ENCODE measurements around the gene VSTM2B. TPM values are rescaled to one million over a fixed set of nuclear protein-coding genes. Genes with fewer than 3 reads are reported as not detected.
"Not testable (repeated sequence)": the region's sequence is repeated elsewhere in the genome, so short reads cannot be mapped to it uniquely, and the experiment has no call there.

The VSTM2B gene
- polyA plus RNA-seq, 4 donors, result 0.19 to 0.65 (median 0.45) TPM

DNA sequence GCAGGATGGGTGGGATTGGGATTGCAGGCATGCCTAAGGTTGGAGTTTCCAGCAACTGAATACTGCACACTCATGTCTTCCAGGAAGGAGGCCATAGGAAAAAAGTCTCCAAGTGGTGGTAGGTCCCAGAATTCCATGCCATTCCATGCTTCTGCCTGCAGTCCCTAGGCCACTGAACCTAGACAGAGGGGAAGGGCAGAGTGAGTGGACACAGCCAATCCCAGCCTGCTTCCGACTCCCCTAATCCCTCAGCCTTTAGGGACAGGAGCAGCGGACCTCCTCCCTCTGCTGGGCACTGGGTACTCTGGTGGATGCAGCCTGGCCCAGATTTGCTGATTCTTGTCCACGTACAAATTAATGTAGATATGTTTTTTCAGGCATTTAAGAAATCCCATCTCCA is 17.0 kb downstream of the VSTM2B start:
- DNase-seq (ENCODE audit: low read depth in 4 of 4, low spot score in 3 of 4), result no peak

DNA sequence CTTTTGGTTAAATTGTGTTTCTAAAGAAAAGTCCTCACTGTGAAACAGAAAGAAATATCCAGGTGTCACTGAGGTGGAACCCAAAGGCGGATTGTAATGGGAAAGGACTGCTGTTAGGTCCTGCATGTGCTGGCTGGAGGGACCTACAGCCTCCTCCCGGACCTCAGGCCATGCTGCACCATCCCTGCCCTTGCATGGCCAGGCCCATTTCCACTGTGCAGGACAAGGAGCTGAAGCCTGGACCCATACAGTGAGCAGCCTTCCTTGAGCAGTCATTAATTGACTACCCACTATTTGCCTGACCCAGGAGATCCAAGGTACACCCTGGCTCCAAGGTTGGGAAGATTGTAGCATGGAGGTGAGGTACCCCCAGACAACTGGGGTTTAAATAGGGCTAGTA is 17.6 kb downstream of the VSTM2B start:
- no peak for DNase-seq (ENCODE audit: low read depth in 4 of 4, low spot score in 3 of 4)

DNA sequence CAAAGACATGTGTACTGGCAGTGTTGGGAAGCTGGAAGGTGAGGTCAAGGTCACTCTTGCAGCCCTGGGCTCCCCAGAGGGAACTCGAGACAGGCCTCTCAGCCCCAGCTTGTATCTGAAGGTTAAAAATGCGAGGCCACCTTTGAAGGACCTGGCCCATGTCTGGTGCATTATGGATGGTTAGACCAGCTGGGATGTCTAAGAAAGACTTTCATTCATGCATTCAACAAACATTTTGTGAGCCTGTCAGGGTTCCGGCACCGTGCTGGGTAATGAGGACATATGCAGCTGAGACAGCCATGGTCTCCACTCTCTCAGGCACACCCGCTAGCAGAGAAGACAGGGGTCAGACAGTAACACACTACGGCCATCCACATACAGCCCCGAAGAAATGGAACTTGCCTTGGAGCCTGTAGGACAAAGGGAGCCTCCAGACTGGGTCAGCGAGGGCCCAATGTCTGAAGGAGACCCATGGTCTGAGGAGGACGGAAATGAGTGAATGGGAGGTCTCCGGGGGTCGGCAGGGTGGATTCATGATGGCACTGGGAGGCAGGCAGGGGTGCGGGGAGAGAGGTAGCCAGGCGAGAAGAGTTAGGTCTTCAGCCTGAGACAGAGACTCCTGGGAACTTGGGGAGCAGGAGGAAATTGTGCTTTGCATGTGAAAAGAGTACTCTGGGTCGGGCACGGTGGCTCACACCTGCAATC is 19.0 kb downstream of the VSTM2B start:
- no peak for DNase-seq (ENCODE audit: low read depth in 4 of 4, low spot score in 3 of 4)

DNA sequence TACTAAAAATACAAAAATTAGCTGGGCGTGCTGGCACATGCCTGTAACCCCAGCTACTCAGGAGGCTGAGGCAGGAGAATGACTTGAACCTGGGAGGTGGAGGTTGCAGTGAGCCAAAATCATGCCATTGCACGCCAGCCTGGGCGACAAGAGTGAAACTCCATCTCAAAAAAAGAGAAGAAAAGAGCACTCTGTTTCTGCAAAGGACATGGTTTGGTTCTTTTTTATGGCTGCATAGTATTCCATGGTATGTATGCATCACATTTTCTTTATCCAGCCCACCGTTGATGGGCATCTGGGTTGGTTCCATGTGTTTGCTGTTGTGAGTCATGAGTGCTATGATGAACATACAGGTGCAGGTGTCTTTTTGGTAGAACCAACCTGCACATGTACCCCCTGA is 19.7 kb downstream of the VSTM2B start:
- DNase-seq (ENCODE audit: low read depth in 4 of 4, low spot score in 3 of 4), result not testable (repeated sequence)

DNA sequence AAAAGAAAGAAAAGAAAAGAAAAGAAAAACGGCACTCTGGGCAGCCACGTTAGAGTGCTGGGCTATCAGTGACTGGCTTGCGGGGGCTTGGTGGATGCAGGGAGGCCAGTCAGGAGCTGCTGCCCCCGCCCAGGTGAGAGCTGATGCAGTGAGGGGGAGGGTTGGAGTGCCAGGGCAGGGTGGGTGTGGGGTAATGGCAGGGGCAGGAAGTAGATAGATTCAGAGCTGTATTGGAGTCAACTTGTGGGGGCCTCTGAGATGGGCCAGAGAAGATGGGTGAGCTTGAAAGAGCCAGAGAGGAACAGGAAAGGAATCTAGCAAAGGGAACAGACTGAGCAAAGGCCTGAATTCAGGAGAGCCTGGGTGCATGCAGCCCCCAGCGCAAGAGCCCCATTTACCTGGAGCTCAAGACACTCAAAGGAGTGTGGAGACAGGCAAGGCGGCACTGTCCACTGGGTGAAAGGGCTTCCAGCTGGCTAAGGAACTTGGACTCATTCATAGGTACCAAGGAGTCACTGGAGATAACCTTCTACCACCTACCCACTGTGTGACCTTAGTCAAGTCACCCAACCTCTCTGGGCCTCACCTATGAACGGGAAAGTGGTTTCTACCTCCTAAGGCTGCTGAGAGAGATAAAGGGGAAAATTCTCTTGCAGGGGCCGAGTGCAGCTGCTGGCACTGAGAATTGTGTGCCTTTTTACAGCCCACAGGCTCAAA is 20.2 kb downstream of the VSTM2B start:
- no peak for DNase-seq (ENCODE audit: low read depth in 4 of 4, low spot score in 3 of 4)

DNA sequence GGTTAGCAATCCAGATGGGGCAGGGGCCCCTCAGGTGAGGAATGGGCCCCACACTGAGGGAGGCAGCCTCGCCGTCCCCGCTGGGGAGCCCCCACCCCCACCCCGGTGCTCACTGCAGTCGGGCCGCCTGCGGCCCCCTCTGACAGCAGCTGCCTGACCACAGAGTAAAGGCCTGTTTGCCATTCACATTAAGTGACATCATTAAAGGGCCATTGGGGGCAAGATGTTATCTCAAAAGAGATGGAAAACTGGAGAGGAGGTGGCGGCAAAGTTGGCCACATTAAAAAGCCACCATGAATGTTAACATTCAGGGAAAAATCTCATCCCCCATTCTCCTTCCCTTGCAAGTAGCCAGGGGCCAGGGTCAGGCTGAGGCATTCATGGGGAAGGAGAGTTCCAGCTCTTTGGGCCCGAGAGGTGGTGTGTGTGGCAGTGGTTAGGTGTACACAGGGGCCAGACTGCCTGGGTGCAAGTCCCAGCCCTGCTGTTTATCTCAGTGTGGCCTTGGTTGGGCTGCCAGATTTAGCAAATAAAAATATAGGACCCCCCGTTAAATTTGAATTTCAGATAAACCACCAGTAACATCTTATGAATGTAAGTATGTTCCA is 20.9 kb downstream of the VSTM2B start:
- no peak for DNase-seq (ENCODE audit: low read depth in 4 of 4, low spot score in 3 of 4)

DNA sequence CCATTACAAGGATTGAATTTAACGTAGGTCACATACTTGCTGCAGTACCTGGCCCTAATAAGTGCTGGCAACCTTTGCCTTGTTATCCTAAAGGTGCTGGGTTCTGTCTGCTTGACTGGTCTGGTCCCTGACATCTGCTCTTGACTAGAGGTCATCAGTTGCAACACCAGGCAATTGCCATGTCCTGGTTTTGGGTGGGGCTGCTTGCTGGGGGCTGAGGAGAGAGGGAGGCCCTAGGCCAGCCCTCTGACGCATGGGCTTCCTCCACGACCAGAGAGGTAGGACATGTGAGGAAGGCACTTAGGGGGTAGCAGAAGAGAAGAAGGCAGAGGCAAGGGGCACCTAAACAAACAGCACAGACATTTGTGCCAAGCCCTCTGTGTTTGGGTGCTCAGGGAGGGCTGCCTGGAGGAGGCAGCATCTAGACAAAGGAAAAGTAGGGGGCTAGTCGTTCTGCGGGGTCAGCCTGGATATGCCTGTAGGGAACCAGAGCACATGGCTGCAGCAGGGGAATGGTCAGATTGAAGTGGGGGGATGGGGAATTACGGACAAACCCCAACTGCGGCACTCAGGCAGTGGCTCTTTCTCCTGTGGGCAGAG is 21.7 kb downstream of the VSTM2B start:
- DNase-seq (ENCODE audit: low read depth in 4 of 4, low spot score in 3 of 4), result no peak

DNA sequence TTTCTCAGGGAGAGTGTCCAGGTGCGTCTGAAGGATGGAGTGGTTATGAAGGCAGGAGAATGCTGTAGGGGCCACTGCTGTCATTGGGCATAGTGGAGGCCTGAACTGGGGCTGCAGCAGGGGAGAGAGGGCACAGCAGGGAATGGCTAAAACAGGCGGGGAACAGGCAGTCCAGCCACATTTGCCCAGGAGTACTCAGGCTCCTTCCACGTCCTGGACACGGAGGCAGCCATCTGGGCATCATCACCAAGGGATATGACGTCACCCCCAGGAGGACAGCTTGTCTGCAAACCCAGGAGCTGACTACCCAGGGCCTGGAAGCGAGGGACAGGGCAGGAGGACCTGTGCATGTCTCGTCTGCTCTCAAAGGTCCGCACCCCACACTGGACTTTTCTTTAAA is 22.2 kb downstream of the VSTM2B start:
- DNase-seq (ENCODE audit: low read depth in 4 of 4, low spot score in 3 of 4), result no peak

DNA sequence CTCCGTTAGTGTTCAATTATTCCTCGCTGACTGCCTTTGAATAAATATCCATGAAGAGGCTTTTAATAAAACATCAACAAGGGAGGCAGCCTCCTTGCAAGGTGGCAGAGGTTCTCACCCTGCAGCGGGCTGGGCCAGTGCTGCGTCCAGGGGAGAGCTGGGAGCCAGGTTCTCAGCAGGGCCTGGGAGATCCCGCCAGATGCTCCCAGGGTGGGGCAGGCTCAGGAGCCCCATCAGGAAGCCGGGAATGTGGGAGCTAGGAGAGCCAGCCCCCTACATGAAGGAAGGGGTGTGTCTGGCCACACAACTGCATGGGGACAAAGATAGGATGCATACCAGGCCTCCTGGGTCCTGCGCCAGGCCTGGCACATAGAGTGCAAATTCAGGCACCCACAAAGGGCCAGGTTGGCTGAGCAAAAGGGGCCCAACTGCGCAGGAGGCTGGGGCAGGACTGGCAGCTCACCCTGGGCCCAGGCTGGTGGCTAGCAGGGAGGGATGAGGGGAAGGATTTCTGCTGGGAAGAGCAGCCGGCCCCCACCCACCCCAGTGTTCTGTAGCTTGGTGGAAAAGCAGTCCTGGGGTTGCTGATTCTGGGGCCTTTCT is 22.8 kb downstream of the VSTM2B start:
- DNase-seq (ENCODE audit: low read depth in 4 of 4, low spot score in 3 of 4), result no peak

DNA sequence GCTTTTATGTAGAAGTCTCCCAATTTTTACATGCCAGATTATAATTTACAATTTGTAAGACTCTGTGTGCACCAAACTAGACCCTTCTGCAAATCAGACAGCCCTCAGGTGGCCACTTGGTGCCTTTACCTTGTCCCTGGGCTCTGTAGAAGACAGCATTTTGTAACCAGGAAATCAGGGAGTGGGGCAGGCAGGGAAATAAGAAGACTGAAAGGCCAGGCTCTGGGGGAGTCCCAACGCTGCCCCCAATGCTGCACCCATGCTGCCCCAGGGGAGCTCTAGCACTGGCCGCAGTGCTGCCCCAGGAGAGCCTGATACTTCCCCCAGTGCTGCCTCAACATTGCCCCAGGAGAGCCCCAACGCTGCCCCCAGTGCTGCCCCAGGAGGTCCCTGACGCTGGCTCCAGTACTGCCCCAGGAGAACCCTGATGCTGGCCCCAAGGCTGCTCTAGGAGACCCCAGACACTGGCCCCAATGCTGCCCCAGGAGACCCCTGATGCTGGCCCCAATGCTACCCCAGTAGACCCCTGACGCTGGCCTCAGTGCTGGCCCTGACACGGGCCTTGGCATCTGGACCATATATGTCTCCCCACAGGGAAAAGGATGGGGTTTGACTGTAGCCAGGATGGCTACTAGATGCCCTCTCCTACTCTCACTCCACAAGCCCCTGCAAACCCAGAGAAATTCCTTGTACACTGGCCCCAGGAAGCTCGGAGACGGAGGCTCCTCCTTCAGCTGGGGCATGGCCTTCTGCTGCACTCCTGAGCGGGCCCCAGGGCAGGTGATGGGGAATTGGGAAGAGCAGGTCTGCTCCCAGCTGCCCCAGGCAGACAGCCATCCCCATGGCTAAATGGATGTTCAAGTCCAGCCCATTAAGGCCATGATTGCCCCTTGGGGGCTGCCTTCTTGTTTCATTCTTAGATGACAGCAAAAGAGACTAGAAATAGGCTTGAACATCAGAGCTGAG is 23.6 kb downstream of the VSTM2B start:
- DNase-seq (ENCODE audit: low read depth in 4 of 4, low spot score in 3 of 4), result no peak

DNA sequence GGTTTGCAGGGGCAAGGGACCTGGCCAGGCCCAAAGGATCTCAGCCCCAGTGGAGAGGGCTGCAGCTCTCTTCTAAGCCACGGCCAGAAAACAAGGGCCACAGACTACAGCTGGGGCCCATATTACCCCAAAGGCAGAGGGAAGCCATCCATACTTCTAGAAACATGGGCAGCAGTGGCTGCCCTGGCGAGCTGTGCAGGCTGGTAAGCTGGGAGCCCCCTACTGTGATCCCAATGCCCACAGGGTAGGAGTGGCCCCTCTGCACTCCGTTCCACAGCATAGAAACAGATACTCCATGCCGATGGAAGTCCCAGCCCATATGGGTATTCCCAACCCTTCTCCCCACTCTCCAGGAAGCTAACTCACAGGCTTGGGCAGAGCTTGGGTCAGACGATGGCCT is 25.1 kb downstream of the VSTM2B start:
- no peak for DNase-seq (ENCODE audit: low read depth in 4 of 4, low spot score in 3 of 4)

DNA sequence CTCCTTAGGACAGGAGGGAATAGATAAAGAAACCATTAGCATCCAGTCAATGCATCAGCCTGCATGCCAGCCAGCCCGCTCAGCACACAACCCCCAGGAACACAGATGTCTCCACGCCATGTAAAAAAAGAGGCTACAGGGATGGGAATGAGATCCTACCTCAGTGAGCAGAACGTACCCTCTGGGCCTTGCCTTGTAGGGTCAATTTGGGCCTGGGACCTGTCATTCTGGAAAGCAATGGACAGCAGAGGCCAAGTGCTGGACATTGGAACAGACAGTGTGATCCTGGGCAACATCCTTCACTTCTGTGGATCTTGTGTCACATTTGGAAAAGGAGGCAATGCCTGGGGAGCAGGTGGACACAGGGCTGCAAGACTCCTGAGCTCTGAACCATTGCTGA is 26.0 kb downstream of the VSTM2B start:
- DNase-seq (ENCODE audit: low read depth in 4 of 4, low spot score in 3 of 4), result no peak

DNA sequence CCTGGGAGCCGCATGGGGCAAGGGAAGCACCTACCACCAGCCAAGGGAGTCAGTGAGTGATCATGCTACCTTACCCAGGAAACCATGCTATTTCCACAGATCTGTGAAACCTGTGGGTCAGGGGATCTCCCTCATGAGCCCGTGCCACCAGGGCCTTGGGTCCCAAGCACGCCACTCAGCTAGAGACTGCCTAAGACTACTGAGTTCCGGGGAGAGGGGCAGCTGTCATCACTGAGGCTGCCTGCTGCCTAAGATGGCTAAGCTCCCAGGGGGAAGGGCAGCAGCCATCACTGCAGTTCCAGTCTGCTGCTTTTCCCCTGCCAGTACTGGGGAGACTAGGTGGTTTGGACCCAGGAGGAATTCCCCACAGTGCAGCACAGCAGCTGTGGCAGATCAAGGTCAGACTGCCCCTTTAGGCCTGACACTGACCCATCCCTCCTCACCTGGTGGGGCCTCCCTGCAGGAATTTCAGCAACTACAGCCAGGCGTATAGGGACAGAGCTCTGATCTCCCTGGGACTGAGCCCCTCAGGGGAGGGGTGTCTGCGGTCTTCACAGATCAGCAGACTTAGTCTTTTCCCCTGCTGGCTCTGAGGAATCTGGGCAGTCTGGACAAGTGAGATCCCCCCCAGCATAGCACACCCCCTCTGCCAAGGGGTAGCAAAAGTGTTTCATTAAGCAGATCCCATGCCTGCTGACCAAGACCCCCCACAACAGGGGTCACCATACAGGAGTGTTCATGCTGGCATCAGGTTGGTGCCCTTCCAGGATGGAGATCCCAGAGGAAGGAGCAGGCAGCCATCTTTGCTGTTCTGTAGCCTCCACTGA is 26.9 kb downstream of the VSTM2B start:
- no peak for DNase-seq (ENCODE audit: low read depth in 4 of 4, low spot score in 3 of 4)

DNA sequence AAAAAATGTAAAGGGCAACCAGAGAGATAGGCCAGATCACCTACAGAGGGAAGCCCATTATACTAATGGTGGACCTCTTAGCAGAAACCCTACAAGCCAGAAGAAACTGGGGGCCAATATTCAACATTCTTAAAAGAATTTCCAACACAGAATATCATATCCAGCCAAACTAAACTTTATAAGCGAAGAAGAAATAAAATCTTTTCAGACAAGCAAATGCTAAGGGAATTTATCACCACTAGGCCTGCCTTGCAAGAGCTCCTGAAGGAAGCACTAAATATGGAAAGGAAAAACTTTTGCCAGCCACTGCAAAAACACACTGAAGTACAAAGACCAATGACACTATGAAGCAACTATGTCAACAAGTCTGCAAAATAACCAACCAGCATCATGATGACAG is 28.4 kb downstream of the VSTM2B start:
- DNase-seq (ENCODE audit: low read depth in 4 of 4, low spot score in 3 of 4), result no peak

DNA sequence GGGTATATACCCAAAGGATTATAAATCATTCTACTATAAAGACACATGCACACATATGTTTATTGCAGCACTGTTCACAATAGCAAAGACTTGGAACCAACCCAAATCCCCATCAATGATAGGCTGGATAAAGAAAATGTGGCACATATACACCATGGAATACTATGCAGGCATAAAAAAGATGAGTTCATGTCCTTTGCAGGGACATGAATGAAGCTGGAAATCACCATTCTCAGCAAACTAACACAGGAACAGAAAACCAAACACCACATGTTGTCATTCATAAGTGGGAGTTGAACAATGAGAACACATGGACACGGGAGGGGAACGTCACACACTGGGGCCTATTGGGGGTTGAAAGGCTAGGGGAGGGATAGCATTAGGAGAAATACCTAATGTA is 33.3 kb downstream of the VSTM2B start:
- not testable (repeated sequence) for DNase-seq (ENCODE audit: low read depth in 4 of 4, low spot score in 3 of 4)

DNA sequence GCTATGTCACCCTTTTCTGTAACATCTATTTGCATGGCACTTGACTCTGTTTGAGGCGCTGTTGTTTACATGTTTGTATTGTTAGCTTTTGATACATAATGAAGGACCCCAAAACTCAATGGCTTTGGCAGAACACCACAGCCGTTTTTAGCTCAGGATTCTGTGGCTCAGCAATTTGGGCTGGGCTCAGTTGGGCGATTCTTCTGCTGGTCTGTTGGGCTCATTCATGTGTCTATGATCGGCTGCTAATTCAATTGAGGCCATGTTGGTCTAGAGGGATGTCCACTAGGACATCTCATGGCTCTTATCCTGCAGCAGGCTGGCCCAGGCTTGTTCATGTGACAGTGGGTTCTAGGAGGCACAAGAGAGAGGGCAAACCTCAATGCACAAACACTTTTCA is 33.9 kb downstream of the VSTM2B start:
- DNase-seq (ENCODE audit: low read depth in 4 of 4, low spot score in 3 of 4), result no peak

DNA sequence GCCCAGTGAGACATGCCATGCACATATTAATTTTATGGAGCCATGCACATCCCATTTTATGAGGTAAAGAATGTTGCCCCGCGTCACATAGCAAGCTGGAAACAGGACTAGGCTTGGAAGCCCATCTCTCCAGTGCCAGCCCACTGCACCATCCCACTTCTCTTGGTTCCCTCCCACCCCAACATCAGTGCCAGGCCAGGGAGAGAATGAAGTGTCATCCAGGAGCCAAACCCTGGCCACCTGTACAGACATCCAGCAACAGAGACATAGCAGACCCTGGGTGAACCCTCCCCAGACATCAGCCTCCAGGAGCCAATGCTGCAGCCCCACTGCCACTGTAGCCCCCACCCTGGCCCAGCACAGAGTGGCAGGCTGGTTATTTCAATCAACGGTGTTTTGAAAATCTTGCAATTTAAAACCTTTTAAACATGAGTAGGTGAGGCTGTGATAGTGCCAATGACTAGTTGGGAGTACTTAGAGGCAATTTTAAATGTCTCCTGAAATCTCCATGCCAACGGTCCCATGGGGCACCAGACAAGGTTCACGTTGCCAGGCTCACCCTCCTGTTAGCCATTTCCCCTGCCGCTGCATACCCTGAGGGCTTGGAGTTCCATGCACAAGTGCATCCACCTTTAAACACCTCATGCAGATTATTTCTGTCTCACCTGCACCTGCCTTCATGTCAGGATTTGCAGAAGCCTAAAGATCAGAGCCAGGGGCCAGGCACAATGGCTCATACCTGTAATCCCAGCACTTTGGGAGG is 34.7 kb downstream of the VSTM2B start:
- no peak for DNase-seq (ENCODE audit: low read depth in 4 of 4, low spot score in 3 of 4)

DNA sequence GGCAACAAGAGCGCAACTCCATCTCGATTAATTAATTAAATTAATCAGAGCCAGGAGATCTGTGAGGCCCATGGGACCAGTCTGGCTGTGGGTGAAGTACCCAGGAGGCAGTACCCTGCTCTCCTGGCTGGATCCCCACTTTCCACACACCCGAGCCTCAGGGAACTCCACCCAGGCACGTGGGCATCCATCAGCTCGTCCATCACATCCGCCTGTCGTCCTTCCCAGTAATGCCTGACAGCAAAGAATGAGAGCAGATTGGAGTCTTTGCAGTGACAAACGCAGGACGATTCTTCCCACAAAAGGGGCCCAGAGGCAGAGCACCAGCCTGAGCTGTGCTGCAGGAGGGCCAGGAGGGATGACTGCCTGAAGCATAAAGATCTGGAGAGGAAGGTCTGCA is 35.8 kb downstream of the VSTM2B start:
- no peak for DNase-seq (ENCODE audit: low read depth in 4 of 4, low spot score in 3 of 4)

Measured in right renal pelvis (tissue), 4 donors.